Measurements from ENCODE around the gene MAST4. TPM values are rescaled to one million over a fixed set of nuclear protein-coding genes. Genes with fewer than 3 reads are reported as not detected.

Gene MAST4
- total RNA-seq, 2 experiments from 2014 or later: 1.3 to 21.9 TPM

DNA sequence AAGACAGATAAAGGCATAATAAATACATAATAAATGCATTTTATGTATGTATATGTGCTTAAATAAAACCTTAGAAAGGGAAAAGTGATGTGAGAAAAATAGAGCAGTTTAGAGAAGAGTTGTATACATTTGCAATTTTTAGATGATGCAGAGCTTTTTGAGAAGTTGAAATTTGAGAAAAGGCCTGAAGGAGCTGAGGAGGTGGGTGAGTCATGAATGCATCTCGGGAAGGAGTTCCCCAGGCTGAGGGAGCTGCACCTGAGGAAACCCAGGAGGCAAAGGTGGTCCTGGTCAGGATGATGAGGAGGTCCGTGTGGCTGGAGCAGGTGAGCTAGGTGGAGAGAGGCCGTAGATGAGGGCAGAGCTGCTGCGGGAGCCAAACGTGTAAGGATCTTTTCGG is 617.8 kb downstream of the MAST4 start:
- POLR2A ChIA-PET: interaction anchor here (0.6 to 0.8 kb wide), 2 partner anchors 17 to 246 kb away, joined by 3 read pairs; no protein-coding TSS in a partner anchor
- peaks cover 30% of the 10 kb centered on the region for H3K4me1 ChIP-seq (ENCODE audit: insufficient read depth, low read length, poor library complexity, severe bottlenecking)
- CTCF ChIA-PET (ENCODE audit: unreplicated experiment): no interaction called here
- H3K36me3 ChIP-seq (ENCODE audit: insufficient read depth, low read length): no peaks in the 10 kb centered on the region
- no peak overlapping the region for H3K4me2 ChIP-seq (ENCODE audit: low read length)
- no peak overlapping the region for H2AFZ ChIP-seq (ENCODE audit: low read length)
- H4K20me1 ChIP-seq (ENCODE audit: insufficient read depth, low read length): no peaks in the 10 kb centered on the region
- no peaks in the 10 kb centered on the region for H3K9me2 ChIP-seq (ENCODE audit: insufficient read depth, low read length)
- BruUV-seq (replicated peaks): no TSS peak
- H3K27ac ChIP-seq (ENCODE audit: low read depth, low read length, poor library complexity, severe bottlenecking): no peak overlapping the region
- no peaks in the 10 kb centered on the region for H3K9me3 ChIP-seq (ENCODE audit: low read length)
- TF ChIP-seq EZH2phosphoT487 (IDR thresholded peaks at IDR 0.05; ENCODE audit: borderline replicate concordance, low read depth, low read length): no peak
- TF ChIP-seq, protein P1, sequence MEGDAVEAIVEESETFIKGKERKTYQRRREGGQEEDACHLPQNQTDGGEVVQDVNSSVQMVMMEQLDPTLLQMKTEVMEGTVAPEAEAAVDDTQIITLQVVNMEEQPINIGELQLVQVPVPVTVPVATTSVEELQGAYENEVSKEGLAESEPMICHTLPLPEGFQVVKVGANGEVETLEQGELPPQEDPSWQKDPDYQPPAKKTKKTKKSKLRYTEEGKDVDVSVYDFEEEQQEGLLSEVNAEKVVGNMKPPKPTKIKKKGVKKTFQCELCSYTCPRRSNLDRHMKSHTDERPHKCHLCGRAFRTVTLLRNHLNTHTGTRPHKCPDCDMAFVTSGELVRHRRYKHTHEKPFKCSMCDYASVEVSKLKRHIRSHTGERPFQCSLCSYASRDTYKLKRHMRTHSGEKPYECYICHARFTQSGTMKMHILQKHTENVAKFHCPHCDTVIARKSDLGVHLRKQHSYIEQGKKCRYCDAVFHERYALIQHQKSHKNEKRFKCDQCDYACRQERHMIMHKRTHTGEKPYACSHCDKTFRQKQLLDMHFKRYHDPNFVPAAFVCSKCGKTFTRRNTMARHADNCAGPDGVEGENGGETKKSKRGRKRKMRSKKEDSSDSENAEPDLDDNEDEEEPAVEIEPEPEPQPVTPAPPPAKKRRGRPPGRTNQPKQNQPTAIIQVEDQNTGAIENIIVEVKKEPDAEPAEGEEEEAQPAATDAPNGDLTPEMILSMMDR (conservative IDR thresholded peaks at IDR 0.05; ENCODE audit: low read length): no peak
- H3K79me2 ChIP-seq (ENCODE audit: insufficient read depth, low read depth, low read length): no peaks in the 10 kb centered on the region
- H3K4me3 ChIP-seq (ENCODE audit: low read depth, low read length, poor library complexity, severe bottlenecking): no peak overlapping the region
- intact Hi-C loops (cut with micrococcal nuclease; ENCODE audit: unreplicated experiment): no loop called here
- DNase-seq (ENCODE audit: low spot score): no peak

- peak overlapping the region; percentile 36 for H3K4me3 ChIP-seq (ENCODE audit: low read depth, low read length, poor library complexity, severe bottlenecking)
- CTCF ChIA-PET (ENCODE audit: unreplicated experiment): interaction anchor here (0.6 kb wide), 1 partner anchor 1247 kb away, joined by 3 read pairs; no protein-coding TSS in a partner anchor
- H3K36me3 ChIP-seq (ENCODE audit: insufficient read depth, low read length): no peaks in the 10 kb centered on the region
- peak overlapping the region; percentile 75 for H3K27ac ChIP-seq (ENCODE audit: low read depth, low read length, poor library complexity, severe bottlenecking)
- no TSS peak for BruUV-seq (replicated peaks)
- peaks cover 23% of the 10 kb centered on the region for H3K4me1 ChIP-seq (ENCODE audit: insufficient read depth, low read length, poor library complexity, severe bottlenecking)
- H3K4me2 ChIP-seq (ENCODE audit: low read length): peak overlapping the region; percentile 70
- intact Hi-C loops (cut with micrococcal nuclease; ENCODE audit: unreplicated experiment): loop anchor here (5.0 kb wide), 1 partner anchor 1002 kb away; the partner anchor contains the start of gene PIK3R1
- no peaks in the 10 kb centered on the region for H3K79me2 ChIP-seq (ENCODE audit: insufficient read depth, low read depth, low read length)
- H3K9me2 ChIP-seq (ENCODE audit: insufficient read depth, low read length): no peaks in the 10 kb centered on the region
- POLR2A ChIA-PET: interaction anchor here (0.6 to 2.2 kb wide), 5 partner anchors 10 to 176 kb away, joined by 3 to 11 read pairs (median 3); partner anchors contain the start of gene CD180
- TF ChIP-seq, protein P1 (conservative IDR thresholded peaks at IDR 0.05; ENCODE audit: low read length): no peak
- TF ChIP-seq EZH2phosphoT487 (IDR thresholded peaks at IDR 0.05; ENCODE audit: borderline replicate concordance, low read depth, low read length): no peak
- H2AFZ ChIP-seq (ENCODE audit: low read length): peak overlapping the region; percentile 86; the same call in 1 of the 2 replicates
- no peaks in the 10 kb centered on the region for H4K20me1 ChIP-seq (ENCODE audit: insufficient read depth, low read length)
- no peaks in the 10 kb centered on the region for H3K9me3 ChIP-seq (ENCODE audit: low read length)
- DNase-seq (ENCODE audit: low spot score): no peak
Observed at GRCh38 chr5:67214707-67215447, 618.7 kb downstream of the MAST4 start.
